HEK293 (cell line): ENCODE data around the gene LYZL6.

Source experiments
- CTCF ChIA-PET: fragments of 350-600 bp; formaldehyde crosslinking; extraction: SDS; loops from one replicate; lab custom pipeline; 2021; ENCODE audit warnings: antibody characterized with exemption; lab: Yijun Ruan, JAX
- POLR2A ChIA-PET: fragments of 300-600 bp; formaldehyde crosslinking; extraction: SDS; loops from one replicate; lab custom pipeline; 2020; ENCODE audit warnings: antibody characterized with exemption, inconsistent platforms; lab: Yijun Ruan, JAX
- H3K27ac ChIP-seq: fragments of 200-500 bp; sonication (Bioruptor generic); 2 replicates; pipeline ENCODE4 v1.5.1; 2014; ENCODE audit warnings: low read depth, low read length, control low read depth, inconsistent platforms; ENCODE audit errors: extremely low read depth
- H3K36me3 ChIP-seq, 2 experiments: fragments of 200-500 bp in 1 of 2; sonication (Bioruptor generic) in 1 of 2; 1 replicate in 1 of 2; 2 replicates in 1 of 2; pipeline ENCODE4 v1.5.1; 2014 to 2017; ENCODE audit warnings: inconsistent platforms in 2 of 2, low read length in 2 of 2; ENCODE audit not compliant: control insufficient read depth in 2 of 2, insufficient read depth in 1 of 2
- H3K4me1 ChIP-seq: fragments of 200-500 bp; sonication (Bioruptor generic); 2 replicates; pipeline ENCODE4 v1.5.1; 2014; ENCODE audit warnings: mild to moderate bottlenecking, low read length, inconsistent platforms; ENCODE audit not compliant: control insufficient read depth, insufficient read depth
- H3K4me3 ChIP-seq: 2 replicates; pipeline ENCODE4 v1.5.1; 2011; ENCODE audit warnings: low read depth, mild to moderate bottlenecking, control low read depth, low read length, moderate library complexity
- H3K9me3 ChIP-seq: fragments of 200-500 bp; sonication (Bioruptor generic); 2 replicates; pipeline ENCODE4 v1.5.1; 2014; ENCODE audit warnings: low read depth, low read length, inconsistent platforms; ENCODE audit not compliant: control insufficient read depth, insufficient read depth
- HOXD13 ChIP-seq: sonication (generic); formaldehyde crosslinking; IDR thresholded peaks from 2 replicates; pipeline ENCODE4 v1.8.0; 2022; ENCODE audit warnings: missing genetic modification reagents, borderline replicate concordance
- MEIS1 ChIP-seq: sonication (generic); formaldehyde crosslinking; IDR thresholded peaks from 2 replicates; pipeline ENCODE4 v1.8.1; 2022; ENCODE audit warnings: missing genetic modification reagents, mild to moderate bottlenecking, borderline replicate concordance
- PRDM10 ChIP-seq: fragments of 450-650 bp; formaldehyde crosslinking; IDR thresholded peaks from 2 replicates; pipeline ENCODE4 v1.5.1; 2016; ENCODE audit warnings: missing biosample characterization, missing genetic modification characterization
- ZFP3 ChIP-seq: fragments of 450-650 bp; formaldehyde crosslinking; IDR thresholded peaks from 2 replicates; pipeline ENCODE4 v1.5.1; 2016; ENCODE audit warnings: low read depth, missing biosample characterization, missing genetic modification characterization
- ZNF10 ChIP-seq: fragments of 450-650 bp; formaldehyde crosslinking; IDR thresholded peaks from 2 replicates; pipeline ENCODE4 v1.5.1; 2017; ENCODE audit warnings: missing biosample characterization, missing genetic modification characterization
- ZNF148 ChIP-seq: fragments of 450-650 bp; formaldehyde crosslinking; IDR thresholded peaks from 2 replicates; pipeline ENCODE4 v1.5.0; 2017; ENCODE audit warnings: missing biosample characterization, missing genetic modification characterization, borderline replicate concordance
- ZNF174 ChIP-seq: fragments of 450-650 bp; formaldehyde crosslinking; IDR thresholded peaks from 2 replicates; pipeline ENCODE4 v1.5.0; 2017; ENCODE audit warnings: missing biosample characterization, mild to moderate bottlenecking, missing genetic modification characterization
- ZNF23 ChIP-seq: fragments of 450-650 bp; formaldehyde crosslinking; IDR thresholded peaks from 2 replicates; pipeline ENCODE4 v1.5.1; 2016; ENCODE audit warnings: missing biosample characterization, missing genetic modification characterization, borderline replicate concordance
- ZNF266 ChIP-seq: fragments of 450-650 bp; formaldehyde crosslinking; IDR thresholded peaks from 2 replicates; pipeline ENCODE4 v1.5.1; 2016; ENCODE audit warnings: missing biosample characterization, missing genetic modification characterization, low read depth
- ZNF37A ChIP-seq: fragments of 450-650 bp; IDR thresholded peaks from 2 replicates; pipeline ENCODE4 v1.5.1; 2018; ENCODE audit warnings: missing biosample characterization, missing genetic modification characterization
- ZNF513 ChIP-seq: fragments of 450-650 bp; IDR thresholded peaks from 2 replicates; pipeline ENCODE4 v1.5.1; 2018; ENCODE audit warnings: missing biosample characterization, missing genetic modification characterization
- ZNF560 ChIP-seq: fragments of 450-650 bp; formaldehyde crosslinking; IDR thresholded peaks from 2 replicates; pipeline ENCODE4 v1.5.1; 2017; ENCODE audit warnings: missing biosample characterization, missing genetic modification characterization, borderline replicate concordance
- ZNF561 ChIP-seq: fragments of 450-650 bp; IDR thresholded peaks from 2 replicates; pipeline ENCODE4 v1.5.1; 2018; ENCODE audit warnings: missing biosample characterization, missing genetic modification characterization, borderline replicate concordance
- ZNF639 ChIP-seq: fragments of 450-650 bp; formaldehyde crosslinking; IDR thresholded peaks from 2 replicates; pipeline ENCODE4 v1.5.1; 2016; ENCODE audit warnings: missing biosample characterization, missing genetic modification characterization
- ZNF701 ChIP-seq: fragments of 450-650 bp; formaldehyde crosslinking; IDR thresholded peaks from 2 replicates; pipeline ENCODE4 v1.5.1; 2016; ENCODE audit warnings: missing biosample characterization, missing genetic modification characterization
- ZNF704 ChIP-seq: fragments of 450-650 bp; formaldehyde crosslinking; IDR thresholded peaks from 2 replicates; pipeline ENCODE4 v1.5.1; 2016; ENCODE audit warnings: missing biosample characterization, missing genetic modification characterization
- ZNF843 ChIP-seq: fragments of 450-650 bp; formaldehyde crosslinking; IDR thresholded peaks from 2 replicates; pipeline ENCODE4 v1.5.1; 2016; ENCODE audit warnings: missing biosample characterization, missing genetic modification characterization
- ZSCAN30 ChIP-seq: fragments of 450-650 bp; IDR thresholded peaks from 2 replicates; pipeline ENCODE4 v1.5.1; 2018; ENCODE audit warnings: missing biosample characterization, mild to moderate bottlenecking, missing genetic modification characterization, moderate library complexity
- ZXDB ChIP-seq: fragments of 450-650 bp; formaldehyde crosslinking; IDR thresholded peaks from 2 replicates; pipeline ENCODE4 v1.5.1; 2016; ENCODE audit warnings: missing biosample characterization, missing genetic modification characterization

Gene LYZL6

GRCh38 chr17:35889241-35889640 is 54.3 kb downstream of the LYZL6 start:
- POLR2A ChIA-PET = interaction anchor here (0.6 to 1.1 kb wide), 2 partner anchors 56 to 80 kb away, joined by 3 read pairs; partner anchors contain the start of gene TAF15
- Histone ChIP-seq H3K4me3 (no peak overlapping the region), H3K27ac (no peak overlapping the region), H3K36me3 (no peaks in the 10 kb centered on the region), H3K9me3 (no peaks in the 10 kb centered on the region), H3K4me1 (peaks cover 13% of the 10 kb centered on the region)
- CTCF ChIA-PET = interaction anchor here (0.9 to 1.2 kb wide), 3 partner anchors 13 to 260 kb away, joined by 3 read pairs; no protein-coding TSS in a partner anchor
- TF ChIP-seq ZNF843 (tag by site-specific recombination) (no peak), HOXD13 (CRISPR knock-in tag) (no peak), ZNF23 (tag by site-specific recombination) (no peak), ZNF513 (no peak), ZNF148 (no peak), ZNF37A (tag by site-specific recombination) (no peak), ZFP3 (tag by site-specific recombination) (no peak), ZNF701 (tag by site-specific recombination) (no peak), ZNF639 (tag by site-specific recombination) (no peak), MEIS1 (CRISPR knock-in tag) (no peak), ZXDB (no peak), ZNF174 (tag by site-specific recombination) (no peak), ZNF266 (tag by site-specific recombination) (no peak), ZNF10 (tag by site-specific recombination) (no peak), ZSCAN30 (tag by site-specific recombination) (no peak), ZNF561 (tag by site-specific recombination) (no peak), ZNF704 (tag by site-specific recombination) (no peak), ZNF560 (tag by site-specific recombination) (no peak), PRDM10 (no peak)
